ENCODE data around the gene AASS. TPM values are rescaled to one million over a fixed set of nuclear protein-coding genes. Genes with fewer than 3 reads are reported as not detected.

The AASS gene
- total and polyA plus RNA-seq, 4 donors, result 10.8 to 95.4 (median 24.3) TPM

DNA sequence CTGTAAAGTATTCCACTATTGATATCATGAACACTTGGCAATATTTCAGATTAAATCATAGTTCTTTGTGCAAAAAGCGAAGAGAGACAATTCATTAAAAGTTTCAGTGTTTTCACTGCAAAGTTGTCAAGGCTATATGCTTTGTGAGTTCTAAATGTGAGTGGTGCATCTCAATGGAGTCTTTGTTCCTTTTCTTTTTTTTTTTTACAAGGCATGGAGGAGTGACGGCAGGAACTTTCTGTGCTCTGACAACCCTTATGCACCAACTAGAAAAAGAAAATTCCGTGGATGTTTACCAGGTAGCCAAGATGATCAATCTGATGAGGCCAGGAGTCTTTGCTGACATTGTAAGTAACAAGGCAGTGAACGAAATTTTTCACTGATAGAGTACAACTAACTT, 84.5 kb downstream of the AASS start:
- H3K36me3 ChIP-seq (ENCODE audit: control insufficient read depth in 4 of 4, insufficient read depth in 3 of 4, low read depth in 1 of 4, low read length in 3 of 4), result no peaks in the 10 kb centered on the region
- H3K27ac ChIP-seq (ENCODE audit: low read depth in 1 of 2, low read length in 2 of 2), result no peak overlapping the region
- no peak overlapping the region for H3K4me3 ChIP-seq (ENCODE audit: low read depth in 1 of 3, low read length in 3 of 3)
- no peaks in the 10 kb centered on the region for H3K9me3 ChIP-seq (ENCODE audit: control insufficient read depth in 4 of 4, low read length in 3 of 4)
- H3K27me3 ChIP-seq (ENCODE audit: control insufficient read depth in 4 of 4, insufficient read depth in 4 of 4, low read length in 3 of 4), result no peaks in the 10 kb centered on the region
- TF ChIP-seq FOXA2 (IDR thresholded peaks at IDR 0.05) (no peak), TAF1 (conservative IDR thresholded peaks at IDR 0.05) (no peak), YY1 (IDR thresholded peaks at IDR 0.05) (no peak), RAD21 (IDR thresholded peaks at IDR 0.05) (no peak), EGR1 (IDR thresholded peaks at IDR 0.05; ENCODE audit: low read depth in 2 of 2) (no peak), HNF4A (conservative IDR thresholded peaks at IDR 0.05) (no peak), SP1 (IDR thresholded peaks at IDR 0.05) (no peak), CTCF (IDR thresholded peaks at IDR 0.05; ENCODE audit: low read depth, low read length, missing input control) (no peak), NR2F2 (IDR thresholded peaks at IDR 0.05) (no peak)
- TF ChIP-seq, protein P1, sequence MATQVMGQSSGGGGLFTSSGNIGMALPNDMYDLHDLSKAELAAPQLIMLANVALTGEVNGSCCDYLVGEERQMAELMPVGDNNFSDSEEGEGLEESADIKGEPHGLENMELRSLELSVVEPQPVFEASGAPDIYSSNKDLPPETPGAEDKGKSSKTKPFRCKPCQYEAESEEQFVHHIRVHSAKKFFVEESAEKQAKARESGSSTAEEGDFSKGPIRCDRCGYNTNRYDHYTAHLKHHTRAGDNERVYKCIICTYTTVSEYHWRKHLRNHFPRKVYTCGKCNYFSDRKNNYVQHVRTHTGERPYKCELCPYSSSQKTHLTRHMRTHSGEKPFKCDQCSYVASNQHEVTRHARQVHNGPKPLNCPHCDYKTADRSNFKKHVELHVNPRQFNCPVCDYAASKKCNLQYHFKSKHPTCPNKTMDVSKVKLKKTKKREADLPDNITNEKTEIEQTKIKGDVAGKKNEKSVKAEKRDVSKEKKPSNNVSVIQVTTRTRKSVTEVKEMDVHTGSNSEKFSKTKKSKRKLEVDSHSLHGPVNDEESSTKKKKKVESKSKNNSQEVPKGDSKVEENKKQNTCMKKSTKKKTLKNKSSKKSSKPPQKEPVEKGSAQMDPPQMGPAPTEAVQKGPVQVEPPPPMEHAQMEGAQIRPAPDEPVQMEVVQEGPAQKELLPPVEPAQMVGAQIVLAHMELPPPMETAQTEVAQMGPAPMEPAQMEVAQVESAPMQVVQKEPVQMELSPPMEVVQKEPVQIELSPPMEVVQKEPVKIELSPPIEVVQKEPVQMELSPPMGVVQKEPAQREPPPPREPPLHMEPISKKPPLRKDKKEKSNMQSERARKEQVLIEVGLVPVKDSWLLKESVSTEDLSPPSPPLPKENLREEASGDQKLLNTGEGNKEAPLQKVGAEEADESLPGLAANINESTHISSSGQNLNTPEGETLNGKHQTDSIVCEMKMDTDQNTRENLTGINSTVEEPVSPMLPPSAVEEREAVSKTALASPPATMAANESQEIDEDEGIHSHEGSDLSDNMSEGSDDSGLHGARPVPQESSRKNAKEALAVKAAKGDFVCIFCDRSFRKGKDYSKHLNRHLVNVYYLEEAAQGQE (IDR thresholded peaks at IDR 0.05), result no peak
- TF ChIP-seq, protein P2, sequence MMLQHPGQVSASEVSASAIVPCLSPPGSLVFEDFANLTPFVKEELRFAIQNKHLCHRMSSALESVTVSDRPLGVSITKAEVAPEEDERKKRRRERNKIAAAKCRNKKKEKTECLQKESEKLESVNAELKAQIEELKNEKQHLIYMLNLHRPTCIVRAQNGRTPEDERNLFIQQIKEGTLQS (IDR thresholded peaks at IDR 0.05), result no peak
- TF ChIP-seq, protein P3, sequence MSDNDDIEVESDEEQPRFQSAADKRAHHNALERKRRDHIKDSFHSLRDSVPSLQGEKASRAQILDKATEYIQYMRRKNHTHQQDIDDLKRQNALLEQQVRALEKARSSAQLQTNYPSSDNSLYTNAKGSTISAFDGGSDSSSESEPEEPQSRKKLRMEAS (IDR thresholded peaks at IDR 0.05), result no peak
- DNase-seq (ENCODE audit: low spot score), result no peak
- no peak overlapping the region for H3K9ac ChIP-seq (ENCODE audit: low read depth in 1 of 2, low read length in 2 of 2)
- 68% methylated on average over 4 of the region's 4 CpGs for WGBS
- no peaks in the 10 kb centered on the region for H3K4me1 ChIP-seq (ENCODE audit: control insufficient read depth in 4 of 4, insufficient read depth in 4 of 4, low read length in 3 of 4)

DNA sequence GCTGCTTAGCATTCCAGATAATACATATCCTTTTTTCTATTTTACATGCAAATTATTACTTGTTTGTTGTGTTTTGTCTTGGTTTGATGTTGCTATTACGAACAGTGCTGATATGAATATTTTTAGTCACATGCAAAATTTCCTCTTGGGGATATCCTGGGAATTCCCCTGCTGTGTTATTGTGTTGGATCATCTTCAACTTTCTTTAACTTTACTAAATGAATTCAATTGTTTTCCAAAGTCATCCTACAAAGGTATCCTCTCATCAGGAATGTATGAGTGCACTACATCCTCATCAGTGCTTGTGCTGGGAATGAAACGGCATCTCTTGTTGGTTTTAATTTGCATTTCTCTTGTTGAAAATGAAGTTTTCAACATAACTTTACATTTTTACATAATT, 87.1 kb downstream of the AASS start:
- Histone ChIP-seq H3K4me1 (ENCODE audit: control insufficient read depth in 4 of 4, insufficient read depth in 4 of 4, low read length in 3 of 4) (no peaks in the 10 kb centered on the region), H3K36me3 (ENCODE audit: control insufficient read depth in 4 of 4, insufficient read depth in 3 of 4, low read depth in 1 of 4, low read length in 3 of 4) (no peaks in the 10 kb centered on the region), H3K9me3 (ENCODE audit: control insufficient read depth in 4 of 4, low read length in 3 of 4) (no peaks in the 10 kb centered on the region), H3K9ac (ENCODE audit: low read depth in 1 of 2, low read length in 2 of 2) (no peak overlapping the region), H3K27me3 (ENCODE audit: control insufficient read depth in 4 of 4, insufficient read depth in 4 of 4, low read length in 3 of 4) (peaks cover 0 to under 1% (median 0%) of the 10 kb centered on the region in 4 donors), H3K4me3 (ENCODE audit: low read depth in 1 of 3, low read length in 3 of 3) (no peak overlapping the region), H3K27ac (ENCODE audit: low read depth in 1 of 2, low read length in 2 of 2) (no peak overlapping the region)
- DNase-seq (ENCODE audit: low spot score), result no peak
- WGBS, result 69% methylated on average over 2 of the region's 2 CpGs
- TF ChIP-seq HNF4G (IDR thresholded peaks at IDR 0.05) (no peak), JUND (IDR thresholded peaks at IDR 0.05) (no peak), RAD21 (IDR thresholded peaks at IDR 0.05) (no peak), NR2F2 (IDR thresholded peaks at IDR 0.05) (no peak), HNF4A (conservative IDR thresholded peaks at IDR 0.05) (no peak), YY1 (IDR thresholded peaks at IDR 0.05) (no peak), ZBTB33 (IDR thresholded peaks at IDR 0.05) (no peak), TAF1 (conservative IDR thresholded peaks at IDR 0.05) (no peak), SP1 (IDR thresholded peaks at IDR 0.05) (no peak), FOXA1 (IDR thresholded peaks at IDR 0.05) (no peak), EGR1 (IDR thresholded peaks at IDR 0.05; ENCODE audit: low read depth in 2 of 2) (no peak)
- TF ChIP-seq, protein P1 (IDR thresholded peaks at IDR 0.05), result no peak
- TF ChIP-seq, protein P3 (IDR thresholded peaks at IDR 0.05), result no peak
- TF ChIP-seq, protein P2 (IDR thresholded peaks at IDR 0.05), result no peak

Measured in liver (tissue), 9 donors.